SJCRH30 (cell line): ENCODE data around the gene CCNF. TPM values are rescaled to one million over a fixed set of nuclear protein-coding genes. Genes with fewer than 3 reads are reported as not detected.

Source experiments
- DNase-seq, 2 experiments: peaks; one replicate each; pipeline ENCODE4 v3.0.0-alpha.2; 2015 to 2020
- H3K27ac ChIP-seq: fragments of 250-450 bp; sonication (Bioruptor Pico); 2 replicates; pipeline ENCODE4 v1.5.1; 2020; ENCODE audit warnings: mild to moderate bottlenecking, moderate library complexity
- H3K27me3 ChIP-seq: fragments of 250-450 bp; sonication (Bioruptor Pico); 2 replicates; pipeline ENCODE4 v1.5.1; 2020; ENCODE audit warnings: mild to moderate bottlenecking, moderate library complexity
- H3K36me3 ChIP-seq: fragments of 250-450 bp; sonication (Bioruptor Pico); 2 replicates; pipeline ENCODE4 v1.5.1; 2020; ENCODE audit warnings: mild to moderate bottlenecking, moderate library complexity
- H3K4me1 ChIP-seq: fragments of 250-450 bp; sonication (Bioruptor Pico); 2 replicates; pipeline ENCODE4 v1.5.1; 2020; ENCODE audit warnings: mild to moderate bottlenecking, moderate library complexity
- H3K4me3 ChIP-seq: fragments of 250-450 bp; sonication (Bioruptor Pico); 2 replicates; pipeline ENCODE4 v1.5.1; 2020; ENCODE audit warnings: mild to moderate bottlenecking, moderate library complexity
- H3K9me3 ChIP-seq: fragments of 250-450 bp; sonication (Bioruptor Pico); replicated peaks from 2 replicates; pipeline ENCODE4 v1.5.1; 2020; ENCODE audit warnings: mild to moderate bottlenecking, moderate library complexity
- total RNA-seq: library from RNA; depleted of rRNA; stranded (reverse); fragments of >200 nt; shearing (Covaris generic); gene quantifications from 2 replicates; pipeline ENCODE4 v1.2.3, GENCODE V29; 2014

The CCNF gene
- total RNA-seq, 1 experiment from 2014 or later: 54.8 TPM

DNA sequence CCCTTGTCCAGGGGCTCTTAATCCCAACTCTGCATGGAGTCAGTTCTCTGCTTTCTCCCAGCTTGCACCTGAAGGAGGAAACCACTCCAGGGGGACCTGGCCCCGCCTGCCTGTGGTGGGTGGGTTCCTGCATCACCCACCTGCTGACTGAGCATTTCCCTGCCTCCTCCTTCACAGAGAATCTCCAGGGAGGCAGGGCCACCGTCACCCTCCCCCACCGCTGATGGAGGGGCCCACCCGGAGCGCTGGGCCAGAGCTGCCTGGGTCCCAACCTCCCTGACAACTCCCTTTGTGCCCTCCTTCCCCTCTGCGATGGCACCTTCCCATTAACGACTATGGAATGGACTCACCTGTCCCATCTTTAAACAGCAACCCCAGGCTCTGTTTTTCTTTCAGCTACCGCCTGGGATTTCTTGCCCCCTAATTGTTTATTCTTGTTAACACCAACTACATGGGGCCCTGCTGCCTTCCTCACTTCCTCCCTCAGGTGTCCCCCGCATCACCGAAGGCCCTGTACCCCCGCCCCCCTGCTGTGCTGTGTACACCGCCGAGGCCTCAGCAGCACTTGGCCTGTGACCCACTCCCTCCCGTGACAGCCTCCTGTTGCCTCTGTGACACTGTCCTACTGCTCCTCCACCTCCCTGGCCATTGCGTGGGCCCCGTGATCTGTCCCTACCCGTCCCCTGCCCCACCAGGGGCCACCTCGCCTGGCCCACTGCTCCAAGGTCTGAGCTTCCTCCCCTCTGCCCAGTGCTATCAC lies 29.8 kb downstream of the CCNF start:
- peaks cover 4% of the 10 kb centered on the region; the same call in 1 of the 2 replicates for H3K4me1 ChIP-seq
- H3K27me3 ChIP-seq: no peaks in the 10 kb centered on the region
- no peaks in the 10 kb centered on the region for H3K9me3 ChIP-seq
- H3K36me3 ChIP-seq: peaks cover 31% of the 10 kb centered on the region
- DNase-seq: no peak
- H3K4me3 ChIP-seq: peak overlapping the region; percentile 65
- peak overlapping the region; percentile 10; the same call in 1 of the 2 replicates for H3K27ac ChIP-seq

DNA sequence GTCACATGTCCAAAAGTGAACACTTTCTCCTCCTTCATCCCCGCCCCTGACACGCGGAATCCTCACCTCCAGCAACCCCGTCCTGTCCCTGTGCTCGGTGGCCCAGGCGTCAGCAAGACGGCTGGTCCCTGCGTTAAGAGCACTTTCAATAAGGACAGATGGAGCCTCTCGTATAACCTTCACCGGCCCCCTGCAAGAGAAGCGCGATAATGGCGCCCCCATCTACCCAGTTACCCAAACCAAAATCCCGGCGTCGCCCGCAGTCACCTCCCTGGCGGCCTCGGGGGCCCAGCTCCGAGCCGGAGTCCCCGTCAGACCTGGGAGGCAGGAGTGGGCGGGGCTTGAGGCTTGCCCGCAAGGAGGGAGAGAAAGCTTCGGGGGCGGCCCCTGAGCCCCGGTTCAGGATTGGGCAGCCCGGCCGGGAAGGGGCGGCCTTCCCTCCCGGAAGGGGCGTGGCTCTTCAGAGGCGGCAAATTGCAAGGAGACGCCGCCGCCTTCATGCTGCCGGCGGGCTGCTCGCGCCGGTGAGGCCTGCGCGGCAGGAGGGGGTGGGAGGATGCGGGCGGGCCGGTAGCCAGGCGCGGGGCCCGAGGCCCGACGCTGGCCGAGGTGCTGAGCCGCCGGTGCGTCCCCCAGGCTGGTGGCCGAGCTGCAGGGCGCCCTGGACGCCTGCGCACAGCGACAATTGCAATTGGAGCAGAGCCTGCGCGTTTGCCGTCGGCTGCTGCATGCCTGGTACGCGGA lies 30.6 kb downstream of the CCNF start, which contains the start of gene TEDC2:
TSS of gene TEDC2 (plus strand) at position 463 of the 744 bp plus-strand sequence. CDS start at position 499, 36 bp downstream.
- peaks cover 25% of the 10 kb centered on the region for H3K36me3 ChIP-seq
- no peaks in the 10 kb centered on the region for H3K27me3 ChIP-seq
- peak within 1 kb of the TSS; percentile 65 for H3K4me3 ChIP-seq
- H3K27ac ChIP-seq: peak within 1 kb of the TSS; percentile 10; the same call in 1 of the 2 replicates
- DNase-seq: peak; percentile 97 to 98
- peaks cover 4% of the 10 kb centered on the region; the same call in 1 of the 2 replicates for H3K4me1 ChIP-seq
- no peaks in the 10 kb centered on the region for H3K9me3 ChIP-seq

DNA sequence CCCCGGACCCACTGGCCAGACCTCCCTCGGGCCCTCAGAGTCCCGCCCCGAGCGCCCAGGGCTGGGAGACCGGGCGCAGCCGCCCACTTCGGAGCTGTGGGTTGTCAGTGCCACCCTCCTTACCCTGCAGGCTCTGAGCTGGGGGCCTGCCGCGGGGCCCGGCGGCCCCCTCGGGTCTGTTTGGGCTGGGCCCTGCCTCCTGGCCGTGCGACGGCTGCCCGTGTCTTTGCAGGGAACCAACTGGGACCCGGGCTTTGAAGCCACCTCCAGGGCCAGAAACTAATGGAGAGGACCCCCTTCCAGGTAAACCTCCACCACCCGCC lies 31.1 kb downstream of the CCNF start:
- peak overlapping the region; percentile 10; the same call in 1 of the 2 replicates for H3K27ac ChIP-seq
- peaks cover 22% of the 10 kb centered on the region for H3K36me3 ChIP-seq
- no peak for DNase-seq
- peaks cover 4% of the 10 kb centered on the region; the same call in 1 of the 2 replicates for H3K4me1 ChIP-seq
- no peaks in the 10 kb centered on the region for H3K27me3 ChIP-seq
- H3K9me3 ChIP-seq: no peaks in the 10 kb centered on the region
- peak overlapping the region; percentile 65 for H3K4me3 ChIP-seq

DNA sequence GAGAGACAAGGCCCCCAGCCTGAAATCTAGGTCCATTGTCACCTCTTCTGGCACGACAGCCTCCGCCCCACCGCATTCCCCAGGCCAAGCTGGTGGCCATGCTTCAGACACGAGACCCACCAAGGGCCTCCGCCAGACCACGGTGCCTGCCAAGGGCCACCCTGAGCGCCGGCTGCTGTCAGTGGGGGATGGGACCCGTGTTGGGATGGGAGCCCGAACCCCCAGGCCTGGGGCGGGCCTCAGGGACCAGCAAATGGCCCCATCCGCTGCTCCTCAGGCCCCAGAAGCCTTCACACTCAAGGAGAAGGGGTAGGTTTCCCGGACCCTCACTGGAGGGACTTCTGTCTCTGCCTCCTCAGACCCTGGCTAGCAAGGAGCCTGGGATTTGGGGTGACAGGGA lies 31.7 kb downstream of the CCNF start:
- no peaks in the 10 kb centered on the region for H3K27me3 ChIP-seq
- H3K27ac ChIP-seq: no peak overlapping the region
- peaks cover 17% of the 10 kb centered on the region for H3K36me3 ChIP-seq
- peak overlapping the region; percentile 65 for H3K4me3 ChIP-seq
- no peak for DNase-seq
- no peaks in the 10 kb centered on the region for H3K9me3 ChIP-seq
- peaks cover 4% of the 10 kb centered on the region; the same call in 1 of the 2 replicates for H3K4me1 ChIP-seq

DNA sequence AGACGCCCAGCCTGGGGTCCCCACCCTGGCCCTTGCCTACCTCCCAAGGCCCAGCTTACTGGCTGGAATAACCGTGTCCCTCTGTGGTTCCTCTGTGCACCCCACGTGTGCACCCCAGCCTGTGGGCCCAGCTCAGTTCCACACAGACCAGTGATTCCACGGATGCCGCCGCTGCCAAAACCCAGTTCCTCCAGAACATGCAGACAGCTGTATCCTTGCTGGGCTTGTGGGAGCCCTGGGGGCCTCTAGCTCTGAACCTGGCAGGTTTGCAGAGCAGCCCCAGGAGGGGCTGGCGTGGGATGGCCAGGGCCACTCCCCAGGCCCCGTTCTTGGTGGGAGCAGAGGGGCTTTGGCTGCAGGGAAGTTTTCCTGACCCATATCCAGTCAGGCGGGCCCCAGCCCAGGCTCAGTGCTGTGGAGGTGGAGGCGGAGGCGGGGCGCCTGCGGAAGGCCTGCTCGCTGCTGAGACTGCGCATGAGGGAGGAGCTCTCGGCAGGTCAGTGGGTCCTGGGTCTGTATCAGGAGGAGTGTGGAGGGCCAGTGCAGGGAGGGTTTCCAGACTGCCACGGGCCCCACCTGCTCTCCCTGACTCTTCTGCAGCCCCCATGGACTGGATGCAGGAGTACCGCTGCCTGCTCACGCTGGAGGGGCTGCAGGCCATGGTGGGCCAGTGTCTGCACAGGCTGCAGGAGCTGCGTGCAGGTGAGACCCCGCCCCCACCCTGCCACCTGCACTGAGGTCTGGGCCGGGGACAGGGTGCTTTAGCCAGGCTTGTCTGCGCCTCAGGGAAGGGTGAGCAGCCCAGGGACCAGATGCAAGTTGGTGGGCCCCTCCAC lies 33.0 kb downstream of the CCNF start:
- no peak overlapping the region for H3K4me3 ChIP-seq
- DNase-seq: no peak
- no peaks in the 10 kb centered on the region for H3K9me3 ChIP-seq
- no peaks in the 10 kb centered on the region for H3K27me3 ChIP-seq
- H3K27ac ChIP-seq: no peak overlapping the region
- H3K4me1 ChIP-seq: peaks cover 7% of the 10 kb centered on the region
- H3K36me3 ChIP-seq: peaks cover 6% of the 10 kb centered on the region

DNA sequence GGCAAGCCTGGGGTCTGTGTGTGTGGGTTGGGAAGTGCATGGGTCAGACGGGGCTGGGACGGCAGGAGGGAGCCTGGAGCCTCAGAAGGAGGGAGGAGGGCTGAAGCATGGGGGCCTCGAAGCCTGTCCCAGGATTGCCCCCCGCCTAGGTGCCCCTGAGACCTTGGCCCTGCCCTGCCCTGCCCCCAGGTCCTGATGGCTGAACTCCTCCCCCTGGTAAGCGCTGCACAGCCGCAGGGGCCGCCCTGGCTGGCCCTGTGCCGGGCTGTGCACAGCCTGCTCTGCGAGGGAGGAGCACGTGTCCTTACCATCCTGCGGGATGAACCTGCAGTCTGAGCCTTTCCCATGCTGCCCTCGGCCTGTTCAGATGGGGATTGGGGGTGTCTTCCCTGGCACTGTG lies 35.1 kb downstream of the CCNF start:
- Histone ChIP-seq H3K4me1 (peaks cover 19% of the 10 kb centered on the region), H3K27ac (no peak overlapping the region), H3K9me3 (no peaks in the 10 kb centered on the region), H3K27me3 (no peaks in the 10 kb centered on the region), H3K4me3 (no peak overlapping the region), H3K36me3 (no peaks in the 10 kb centered on the region)
- no peak for DNase-seq

DNA sequence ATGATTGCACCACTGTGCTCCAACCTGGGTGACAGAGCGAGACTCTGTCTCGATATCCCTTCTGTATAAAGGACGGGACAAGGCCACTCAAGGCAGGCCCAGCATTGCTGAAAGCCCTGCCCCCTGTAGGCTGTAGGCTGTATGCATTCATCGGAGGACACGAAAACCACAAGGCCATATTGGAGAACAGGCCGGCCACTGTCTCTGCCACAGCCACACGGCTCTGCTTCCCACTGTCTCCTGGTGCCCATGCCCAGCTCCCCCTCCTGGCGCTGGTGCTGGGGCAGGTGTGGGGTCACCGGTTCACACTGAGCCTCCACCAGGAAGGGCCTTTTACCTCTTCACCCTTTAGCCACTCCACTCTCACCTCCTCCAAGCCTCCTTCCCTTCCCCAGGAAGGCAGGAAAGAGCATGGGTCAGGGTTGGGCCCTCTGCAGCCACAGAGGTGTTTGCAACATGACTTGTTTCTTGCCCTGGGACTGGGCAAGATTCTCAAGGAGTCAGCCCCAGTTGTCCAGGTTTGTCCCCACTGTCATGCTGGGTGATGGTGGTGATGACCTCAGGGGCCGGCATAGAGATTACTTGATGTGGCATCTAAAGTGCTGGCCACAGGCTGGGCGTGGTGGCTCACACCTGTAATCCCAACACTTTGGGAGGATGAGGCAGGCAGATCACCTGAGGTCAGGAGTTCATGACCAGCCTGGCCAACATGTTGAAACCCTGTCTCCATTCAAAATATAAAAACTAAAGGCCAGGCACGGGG lies 36.6 kb downstream of the CCNF start:
- no peaks in the 10 kb centered on the region for H3K27me3 ChIP-seq
- H3K36me3 ChIP-seq: no peaks in the 10 kb centered on the region
- no peak overlapping the region for H3K27ac ChIP-seq
- H3K4me3 ChIP-seq: no peak overlapping the region
- DNase-seq: peak; percentile 28 to 40
- peaks cover 33% of the 10 kb centered on the region for H3K4me1 ChIP-seq
- no peaks in the 10 kb centered on the region for H3K9me3 ChIP-seq

DNA sequence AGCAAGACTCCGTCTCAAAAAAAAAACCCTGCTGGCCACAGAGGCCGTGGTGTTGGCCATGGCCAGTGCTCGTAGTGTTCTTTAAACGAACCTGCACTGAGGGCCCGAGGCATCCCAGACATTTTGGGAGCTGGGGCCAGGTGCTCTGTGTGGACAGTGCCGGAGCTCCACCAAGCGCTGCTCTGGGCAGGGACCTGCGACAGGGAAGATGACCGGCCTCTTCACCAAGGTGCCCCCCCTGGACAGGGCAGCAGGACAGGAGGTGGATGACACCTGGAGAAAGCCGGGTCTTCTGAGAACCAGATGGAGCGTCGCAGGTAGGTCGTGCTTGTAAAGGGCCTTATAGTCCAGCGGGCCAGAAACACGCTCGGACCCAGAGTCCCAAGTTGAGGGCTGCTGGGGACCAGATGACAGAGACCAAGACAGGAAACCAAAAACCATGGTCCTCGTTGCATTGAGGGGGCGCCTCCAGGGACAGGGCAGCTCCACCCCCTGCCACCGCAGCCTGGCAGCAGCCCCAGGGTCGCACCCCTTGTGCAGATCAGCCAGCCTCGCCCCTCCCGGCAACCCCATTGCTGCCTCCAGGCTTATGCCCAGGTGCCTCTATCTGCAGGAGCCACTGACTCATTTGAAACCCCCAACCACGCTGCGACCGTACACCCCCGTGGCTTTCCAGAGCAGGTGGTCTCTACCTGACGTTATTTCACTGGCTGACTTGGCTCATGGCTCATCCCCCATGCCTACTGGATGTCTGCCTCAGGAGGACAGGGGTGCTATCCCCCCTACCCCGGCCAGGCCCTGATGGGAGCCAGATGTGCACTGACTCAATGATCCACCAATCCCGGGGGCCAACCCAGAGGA lies 37.6 kb downstream of the CCNF start:
- Histone ChIP-seq H3K4me1 (peaks cover 33% of the 10 kb centered on the region), H3K9me3 (no peaks in the 10 kb centered on the region), H3K4me3 (peak overlapping the region; percentile 60), H3K36me3 (no peaks in the 10 kb centered on the region), H3K27me3 (no peaks in the 10 kb centered on the region), H3K27ac (peak overlapping the region; percentile 90)
- DNase-seq: no peak

DNA sequence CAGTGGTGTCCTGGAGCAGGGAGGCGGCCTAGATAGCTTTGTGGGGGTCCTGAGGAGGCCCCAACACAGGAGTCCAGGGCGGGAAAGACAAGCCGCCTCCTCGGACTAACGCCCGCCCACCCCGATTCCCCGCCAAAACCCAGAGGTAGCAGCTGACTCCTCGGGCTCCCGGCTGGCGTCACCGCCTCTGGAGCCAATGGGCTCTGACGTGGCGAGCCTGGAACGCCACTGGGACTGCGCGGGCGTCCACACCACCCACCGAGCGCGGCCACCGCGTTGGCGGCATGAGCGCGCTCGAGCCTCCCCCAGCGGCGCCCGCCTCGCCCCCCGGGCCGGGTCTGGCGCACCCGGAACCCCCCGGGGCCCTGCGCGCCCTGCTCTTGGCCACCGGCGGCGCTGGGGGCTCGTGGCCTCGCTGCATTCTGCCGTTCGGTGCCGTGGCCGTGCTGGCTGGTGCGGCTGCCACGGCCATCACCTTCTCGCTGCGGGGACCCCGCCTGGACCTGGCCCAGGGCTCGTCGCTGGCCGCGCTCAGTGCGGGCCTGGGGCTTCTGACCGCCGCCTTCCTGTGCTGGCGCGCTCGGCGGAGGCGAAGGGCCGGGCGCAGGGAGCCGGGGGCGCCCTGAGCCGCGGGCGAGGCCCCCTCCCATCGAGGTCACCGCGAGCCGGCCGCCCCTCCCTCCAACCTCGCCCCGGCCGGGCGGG lies 38.4 kb downstream of the CCNF start:
- peak overlapping the region; percentile 90 for H3K27ac ChIP-seq
- DNase-seq: peak; percentile 87 to 88
- no peaks in the 10 kb centered on the region for H3K36me3 ChIP-seq

DNA sequence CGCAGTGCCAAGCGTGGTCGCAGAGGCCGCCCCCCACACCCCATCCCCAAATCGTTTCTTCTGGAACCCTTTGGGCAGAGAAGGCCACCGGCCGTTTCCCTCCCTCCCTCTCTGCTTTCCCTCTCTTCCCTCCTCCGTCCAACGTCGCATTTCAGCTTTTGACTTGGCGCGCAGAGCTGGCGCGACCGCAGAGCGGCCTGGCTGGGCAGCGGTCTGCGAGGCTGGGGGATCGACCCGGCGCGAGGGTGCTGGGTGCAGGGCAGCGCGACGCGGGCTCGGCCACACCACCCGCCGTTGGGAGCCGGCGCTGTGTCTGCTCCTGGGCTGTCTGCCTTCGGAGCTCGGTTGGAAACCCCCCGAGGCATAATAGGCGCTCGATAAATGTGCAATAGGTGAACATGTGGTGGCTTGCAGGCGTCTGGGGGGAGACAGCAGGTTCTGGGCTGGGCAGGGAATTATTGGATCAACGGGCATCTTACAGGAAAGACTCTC lies 39.0 kb downstream of the CCNF start:
- DNase-seq: peak; percentile 68 to 76
- no peaks in the 10 kb centered on the region for H3K9me3 ChIP-seq
- H3K27ac ChIP-seq: peak overlapping the region; percentile 90
- peak overlapping the region; percentile 60 for H3K4me3 ChIP-seq
- H3K27me3 ChIP-seq: no peaks in the 10 kb centered on the region
- H3K4me1 ChIP-seq: peaks cover 39% of the 10 kb centered on the region
- H3K36me3 ChIP-seq: no peaks in the 10 kb centered on the region

More for the DNA sequence above, 38.4 kb downstream of the CCNF start:
- H3K4me1 ChIP-seq: peaks cover 39% of the 10 kb centered on the region
- H3K9me3 ChIP-seq: no peaks in the 10 kb centered on the region
- peak overlapping the region; percentile 60 for H3K4me3 ChIP-seq
- no peaks in the 10 kb centered on the region for H3K27me3 ChIP-seq

DNA sequence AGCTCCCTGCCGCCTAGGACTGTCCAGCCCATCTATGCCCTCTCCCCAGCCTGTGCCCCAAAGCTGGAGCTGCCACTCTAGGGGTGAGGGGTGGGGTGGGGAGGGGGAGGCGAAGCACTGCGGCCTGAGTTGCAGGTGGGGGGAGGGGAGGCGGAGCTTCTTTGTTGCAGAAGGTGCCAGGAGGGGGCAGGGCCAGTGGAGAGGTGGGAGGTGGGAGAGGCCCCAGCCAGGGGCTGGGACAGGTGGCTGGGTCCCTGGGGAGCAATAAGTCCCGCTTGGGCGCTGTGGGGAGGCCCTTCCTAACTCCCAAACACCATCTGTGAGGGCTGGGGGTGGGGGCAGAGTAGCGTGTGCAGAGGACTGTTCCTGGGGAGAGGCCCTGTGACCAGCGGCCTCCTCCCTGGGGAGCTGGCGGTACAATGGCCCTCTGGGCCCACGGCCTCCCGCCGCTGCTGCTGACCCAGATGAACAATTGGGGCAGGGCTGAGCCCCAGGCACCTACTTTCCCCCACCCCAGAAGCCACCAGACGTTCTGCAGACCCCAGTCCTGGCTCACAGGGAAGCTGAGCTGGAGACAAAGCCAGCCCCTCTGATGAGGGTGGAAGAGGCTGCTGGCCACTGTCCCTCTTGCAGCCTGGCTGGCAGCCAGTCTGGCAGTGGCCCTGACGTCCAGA lies 39.6 kb downstream of the CCNF start:
- peaks cover 39% of the 10 kb centered on the region for H3K4me1 ChIP-seq
- no peaks in the 10 kb centered on the region for H3K27me3 ChIP-seq
- H3K27ac ChIP-seq: peak overlapping the region; percentile 90
- DNase-seq: peak; percentile 93 to 95
- peak overlapping the region; percentile 60 for H3K4me3 ChIP-seq
- no peaks in the 10 kb centered on the region for H3K36me3 ChIP-seq
- H3K9me3 ChIP-seq: no peaks in the 10 kb centered on the region
